Measurements from ENCODE around the gene PDE3A.

PDE3A gene

DNA sequence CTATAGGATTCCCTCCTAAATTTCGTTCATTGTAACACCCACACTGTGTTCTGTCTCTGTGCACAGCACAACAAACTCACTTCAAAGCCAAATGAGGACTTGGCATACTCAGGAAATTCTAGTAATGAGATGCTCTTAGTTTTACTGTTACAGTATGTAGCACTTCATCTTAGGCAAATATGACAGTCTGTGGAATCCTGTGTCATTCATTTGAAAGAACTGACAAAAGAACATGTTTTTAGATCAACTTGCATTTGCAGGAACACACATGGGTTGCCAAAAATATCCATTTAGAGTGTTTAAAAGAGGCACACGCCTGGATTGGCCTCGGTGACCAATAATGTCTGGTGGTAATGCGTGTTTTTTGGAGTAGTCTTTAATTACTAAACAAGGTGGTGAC is 56.5 kb downstream of the PDE3A start:
- H3K4me1 ChIP-seq (ENCODE audit: insufficient read depth, poor library complexity, severe bottlenecking): no peaks in the 10 kb centered on the region
- no peaks in the 10 kb centered on the region for H3K27me3 ChIP-seq (ENCODE audit: insufficient read depth, poor library complexity, severe bottlenecking)
- H3K27ac ChIP-seq (ENCODE audit: poor library complexity, severe bottlenecking): no peak overlapping the region
- H3K9me3 ChIP-seq (ENCODE audit: severe bottlenecking): no peaks in the 10 kb centered on the region
- DNase-seq (ENCODE audit: low spot score) (no peak), ATAC-seq (ENCODE audit: low read depth) (no peak)
- no peak overlapping the region for H3K4me3 ChIP-seq (ENCODE audit: severe bottlenecking)
- TF ChIP-seq, protein P1, sequence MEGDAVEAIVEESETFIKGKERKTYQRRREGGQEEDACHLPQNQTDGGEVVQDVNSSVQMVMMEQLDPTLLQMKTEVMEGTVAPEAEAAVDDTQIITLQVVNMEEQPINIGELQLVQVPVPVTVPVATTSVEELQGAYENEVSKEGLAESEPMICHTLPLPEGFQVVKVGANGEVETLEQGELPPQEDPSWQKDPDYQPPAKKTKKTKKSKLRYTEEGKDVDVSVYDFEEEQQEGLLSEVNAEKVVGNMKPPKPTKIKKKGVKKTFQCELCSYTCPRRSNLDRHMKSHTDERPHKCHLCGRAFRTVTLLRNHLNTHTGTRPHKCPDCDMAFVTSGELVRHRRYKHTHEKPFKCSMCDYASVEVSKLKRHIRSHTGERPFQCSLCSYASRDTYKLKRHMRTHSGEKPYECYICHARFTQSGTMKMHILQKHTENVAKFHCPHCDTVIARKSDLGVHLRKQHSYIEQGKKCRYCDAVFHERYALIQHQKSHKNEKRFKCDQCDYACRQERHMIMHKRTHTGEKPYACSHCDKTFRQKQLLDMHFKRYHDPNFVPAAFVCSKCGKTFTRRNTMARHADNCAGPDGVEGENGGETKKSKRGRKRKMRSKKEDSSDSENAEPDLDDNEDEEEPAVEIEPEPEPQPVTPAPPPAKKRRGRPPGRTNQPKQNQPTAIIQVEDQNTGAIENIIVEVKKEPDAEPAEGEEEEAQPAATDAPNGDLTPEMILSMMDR (IDR thresholded peaks at IDR 0.05; ENCODE audit: poor library complexity, severe bottlenecking): no peak
- no peaks in the 10 kb centered on the region for H3K36me3 ChIP-seq (ENCODE audit: low read depth)

DNA sequence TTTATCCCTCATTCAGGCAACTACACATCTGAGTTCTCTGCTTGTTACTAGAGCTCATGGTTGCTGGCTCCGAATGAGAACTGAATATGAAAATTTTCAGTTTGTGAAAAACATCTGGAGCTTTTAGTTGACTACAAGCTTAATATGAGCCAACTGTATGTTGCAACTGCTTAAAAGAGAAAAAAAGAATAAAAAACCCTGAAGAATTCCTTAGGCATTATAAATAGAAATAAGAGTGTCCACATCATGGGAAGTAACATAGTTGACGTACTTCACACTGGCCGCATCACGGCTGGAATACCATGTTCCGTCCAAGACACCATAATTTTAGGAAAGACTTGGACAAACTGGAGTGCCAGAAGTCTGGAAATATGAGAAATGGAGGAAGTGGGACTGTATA is 57.9 kb downstream of the PDE3A start:
- H3K9me3 ChIP-seq (ENCODE audit: severe bottlenecking): no peaks in the 10 kb centered on the region
- H3K36me3 ChIP-seq (ENCODE audit: low read depth): no peaks in the 10 kb centered on the region
- DNase-seq (ENCODE audit: low spot score) (no peak), ATAC-seq (ENCODE audit: low read depth) (no peak)
- no peaks in the 10 kb centered on the region for H3K27me3 ChIP-seq (ENCODE audit: insufficient read depth, poor library complexity, severe bottlenecking)
- no peak overlapping the region for H3K4me3 ChIP-seq (ENCODE audit: severe bottlenecking)
- H3K4me1 ChIP-seq (ENCODE audit: insufficient read depth, poor library complexity, severe bottlenecking): no peaks in the 10 kb centered on the region
- TF ChIP-seq, protein P1 (IDR thresholded peaks at IDR 0.05; ENCODE audit: poor library complexity, severe bottlenecking): no peak
- no peak overlapping the region for H3K27ac ChIP-seq (ENCODE audit: poor library complexity, severe bottlenecking)

DNA sequence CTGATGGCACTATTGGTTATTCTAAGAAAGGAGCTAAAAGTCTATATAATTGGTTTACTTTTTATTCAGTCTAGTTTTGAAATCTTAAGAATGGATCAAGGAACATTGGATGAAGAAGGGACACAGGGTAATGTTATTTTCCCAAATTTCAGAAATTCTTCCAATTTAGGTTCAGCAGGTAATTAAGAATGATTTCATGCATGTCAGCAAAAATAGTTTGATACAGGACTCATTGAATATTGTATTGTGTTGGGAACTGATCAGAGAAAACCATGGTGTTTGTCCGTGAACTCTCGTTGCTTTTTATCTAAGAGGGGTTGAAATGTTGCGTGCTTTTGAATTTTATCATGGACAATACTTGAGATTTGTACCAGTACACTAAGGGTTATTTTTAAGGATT is 58.6 kb downstream of the PDE3A start:
- Histone ChIP-seq H3K27ac (ENCODE audit: poor library complexity, severe bottlenecking) (no peak overlapping the region), H3K27me3 (ENCODE audit: insufficient read depth, poor library complexity, severe bottlenecking) (no peaks in the 10 kb centered on the region), H3K4me3 (ENCODE audit: severe bottlenecking) (no peak overlapping the region), H3K9me3 (ENCODE audit: severe bottlenecking) (no peaks in the 10 kb centered on the region), H3K4me1 (ENCODE audit: insufficient read depth, poor library complexity, severe bottlenecking) (no peaks in the 10 kb centered on the region), H3K36me3 (ENCODE audit: low read depth) (no peaks in the 10 kb centered on the region)
- ATAC-seq (ENCODE audit: low read depth) (no peak), DNase-seq (ENCODE audit: low spot score) (no peak)
- TF ChIP-seq, protein P1 (IDR thresholded peaks at IDR 0.05; ENCODE audit: poor library complexity, severe bottlenecking): no peak

DNA sequence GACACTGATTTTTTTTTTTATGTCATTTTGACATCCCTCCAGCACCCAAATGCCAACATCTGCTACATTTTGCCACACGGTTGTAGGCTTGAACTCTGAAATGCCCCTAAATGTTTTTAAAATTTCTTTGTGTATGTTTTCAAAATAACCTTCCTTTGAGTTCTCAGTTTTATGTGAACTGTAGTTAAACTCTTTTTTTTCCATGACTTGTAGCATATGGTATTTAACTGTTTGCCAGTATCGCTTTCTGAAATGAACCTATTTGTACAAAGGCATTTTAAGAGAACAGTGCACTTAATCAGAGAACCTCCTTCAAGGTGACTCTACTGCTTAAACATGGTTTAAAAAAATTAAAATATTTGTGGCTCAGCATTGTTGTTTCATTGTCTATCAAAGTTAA is 61.5 kb downstream of the PDE3A start:
- DNase-seq (ENCODE audit: low spot score) (no peak), ATAC-seq (ENCODE audit: low read depth) (no peak)
- Histone ChIP-seq H3K36me3 (ENCODE audit: low read depth) (no peaks in the 10 kb centered on the region), H3K4me1 (ENCODE audit: insufficient read depth, poor library complexity, severe bottlenecking) (no peaks in the 10 kb centered on the region), H3K27me3 (ENCODE audit: insufficient read depth, poor library complexity, severe bottlenecking) (no peaks in the 10 kb centered on the region), H3K27ac (ENCODE audit: poor library complexity, severe bottlenecking) (no peak overlapping the region), H3K4me3 (ENCODE audit: severe bottlenecking) (no peak overlapping the region), H3K9me3 (ENCODE audit: severe bottlenecking) (no peaks in the 10 kb centered on the region)
- TF ChIP-seq, protein P1 (IDR thresholded peaks at IDR 0.05; ENCODE audit: poor library complexity, severe bottlenecking): no peak

DNA sequence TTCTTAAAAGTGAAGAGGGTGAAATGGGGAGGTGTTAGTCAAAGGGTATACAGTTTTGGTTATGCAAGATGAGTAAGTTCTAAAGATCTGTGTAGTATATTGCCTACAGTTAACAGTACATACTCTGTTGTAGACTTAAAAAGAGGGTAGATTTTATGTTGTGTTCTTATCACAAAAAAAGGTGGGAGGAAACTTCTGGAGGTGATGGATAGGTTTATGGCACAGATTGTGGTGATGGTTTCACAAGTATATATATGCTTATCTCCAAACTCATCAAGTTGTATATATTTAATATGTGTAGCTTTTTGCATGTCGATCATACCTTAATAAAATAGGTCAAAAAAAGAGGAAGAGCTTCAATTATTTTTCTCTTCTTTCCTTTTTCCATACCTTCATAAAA is 64.0 kb downstream of the PDE3A start:
- ATAC-seq (ENCODE audit: low read depth): no peak
- H3K27me3 ChIP-seq (ENCODE audit: insufficient read depth, poor library complexity, severe bottlenecking): no peaks in the 10 kb centered on the region
- TF ChIP-seq, protein P1 (IDR thresholded peaks at IDR 0.05; ENCODE audit: poor library complexity, severe bottlenecking): no peak
- H3K9me3 ChIP-seq (ENCODE audit: severe bottlenecking): no peaks in the 10 kb centered on the region
- no peaks in the 10 kb centered on the region for H3K4me1 ChIP-seq (ENCODE audit: insufficient read depth, poor library complexity, severe bottlenecking)
- H3K27ac ChIP-seq (ENCODE audit: poor library complexity, severe bottlenecking): no peak overlapping the region
- H3K4me3 ChIP-seq (ENCODE audit: severe bottlenecking): no peak overlapping the region
- DNase-seq (ENCODE audit: low spot score): no peak
- no peaks in the 10 kb centered on the region for H3K36me3 ChIP-seq (ENCODE audit: low read depth)
